SK-N-SH (cell line): Measurements from ENCODE around the gene EHMT2.

Experiments used
- EZH2phosphoT487 ChIP-seq: fragments of 200-600 bp; sonication (generic); IDR thresholded peaks from 2 replicates; pipeline ENCODE4 v1.6.1; 2017; ENCODE audit warnings: low read depth, mixed run types, mild to moderate bottlenecking, antibody characterized with exemption, moderate library complexity, borderline replicate concordance
- GABPA ChIP-seq: IDR thresholded peaks from 2 replicates; pipeline ENCODE4 v1.4.0; 2012; ENCODE audit warnings: low read depth, mild to moderate bottlenecking
- POLR2AphosphoS5 ChIP-seq: IDR thresholded peaks from 2 replicates; pipeline ENCODE4 v1.6.1; 2012; ENCODE audit warnings: low read depth, low read length
- SIN3A ChIP-seq: IDR thresholded peaks from 2 replicates; pipeline ENCODE4 v1.6.1; 2012; ENCODE audit warnings: low read depth, mild to moderate bottlenecking, low read length, moderate library complexity, borderline replicate concordance
- SMC3 ChIP-seq: IDR thresholded peaks from 2 replicates; pipeline ENCODE4 v1.6.1; 2012; ENCODE audit warnings: low read depth, low read length, improper control_type of control experiment
- USF2 ChIP-seq: fragments of 150-350 bp; IDR thresholded peaks from 2 replicates; pipeline ENCODE4 v1.6.1; 2017; ENCODE audit warnings: antibody characterized with exemption, low read length, low read depth, borderline replicate concordance
- TF ChIP-seq, protein P1 (sequence below): fragments of 200-600 bp; sonication (generic); IDR thresholded peaks from 2 replicates; pipeline ENCODE4 v1.6.1; 2017; ENCODE audit warnings: antibody characterized with exemption, mild to moderate bottlenecking, moderate library complexity
- TF ChIP-seq, protein P2 (sequence below): IDR thresholded peaks from 2 replicates; pipeline ENCODE4 v1.4.0; 2012; ENCODE audit warnings: low read depth

DNA sequence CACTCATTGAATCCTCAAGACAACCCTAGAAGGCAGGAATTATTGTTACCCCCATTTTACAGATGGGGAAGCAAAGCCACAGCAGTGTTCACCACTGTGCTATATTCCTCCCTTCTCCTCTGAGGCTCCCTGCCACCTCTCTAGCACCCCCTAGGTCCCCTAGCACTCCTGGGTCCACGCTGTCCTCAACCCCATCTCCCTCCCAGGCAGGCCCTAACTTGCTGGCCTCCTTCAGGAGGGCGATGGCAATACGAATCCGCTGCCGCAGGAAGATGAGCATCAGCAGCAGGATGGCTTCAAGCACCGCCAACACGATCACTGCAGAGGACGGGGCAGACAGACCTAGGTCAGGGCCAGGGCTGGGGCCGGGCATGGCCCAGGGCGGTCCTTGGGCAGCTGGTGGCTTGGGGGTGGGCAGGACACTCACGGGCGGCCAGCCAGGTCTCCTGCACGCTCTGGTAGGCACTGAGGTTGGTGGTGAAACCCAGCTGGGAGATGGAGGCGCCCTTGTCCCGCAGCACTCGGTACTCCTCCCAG is 27.0 kb downstream of the EHMT2 start:
- TF ChIP-seq POLR2AphosphoS5, result no peak
- no peak for TF ChIP-seq SIN3A
- TF ChIP-seq, protein P1, sequence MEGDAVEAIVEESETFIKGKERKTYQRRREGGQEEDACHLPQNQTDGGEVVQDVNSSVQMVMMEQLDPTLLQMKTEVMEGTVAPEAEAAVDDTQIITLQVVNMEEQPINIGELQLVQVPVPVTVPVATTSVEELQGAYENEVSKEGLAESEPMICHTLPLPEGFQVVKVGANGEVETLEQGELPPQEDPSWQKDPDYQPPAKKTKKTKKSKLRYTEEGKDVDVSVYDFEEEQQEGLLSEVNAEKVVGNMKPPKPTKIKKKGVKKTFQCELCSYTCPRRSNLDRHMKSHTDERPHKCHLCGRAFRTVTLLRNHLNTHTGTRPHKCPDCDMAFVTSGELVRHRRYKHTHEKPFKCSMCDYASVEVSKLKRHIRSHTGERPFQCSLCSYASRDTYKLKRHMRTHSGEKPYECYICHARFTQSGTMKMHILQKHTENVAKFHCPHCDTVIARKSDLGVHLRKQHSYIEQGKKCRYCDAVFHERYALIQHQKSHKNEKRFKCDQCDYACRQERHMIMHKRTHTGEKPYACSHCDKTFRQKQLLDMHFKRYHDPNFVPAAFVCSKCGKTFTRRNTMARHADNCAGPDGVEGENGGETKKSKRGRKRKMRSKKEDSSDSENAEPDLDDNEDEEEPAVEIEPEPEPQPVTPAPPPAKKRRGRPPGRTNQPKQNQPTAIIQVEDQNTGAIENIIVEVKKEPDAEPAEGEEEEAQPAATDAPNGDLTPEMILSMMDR, result peak; percentile 13; the same call in 1 of the 2 replicates
- no peak for TF ChIP-seq USF2
- no peak for TF ChIP-seq EZH2phosphoT487
- TF ChIP-seq SMC3, result no peak
- no peak for TF ChIP-seq GABPA
- TF ChIP-seq, protein P2, sequence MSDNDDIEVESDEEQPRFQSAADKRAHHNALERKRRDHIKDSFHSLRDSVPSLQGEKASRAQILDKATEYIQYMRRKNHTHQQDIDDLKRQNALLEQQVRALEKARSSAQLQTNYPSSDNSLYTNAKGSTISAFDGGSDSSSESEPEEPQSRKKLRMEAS, result no peak
